Eye (tissue), 1 donor: ENCODE measurements around the gene KRT31.
"Not testable (repeated sequence)": the region's sequence is repeated elsewhere in the genome, so short reads cannot be mapped to it uniquely, and the experiment has no call there.

Experiments used
- DNase-seq: peaks from one replicate; pipeline ENCODE4 v3.0.0-alpha.2; 2015

The KRT31 gene

GRCh38 chr17:41417127-41417526, 19.7 kb upstream of the KRT31 start:
- no peak for DNase-seq

- DNase-seq, result peak; percentile 25
Observed at GRCh38 chr17:41416479-41416878, 19.1 kb upstream of the KRT31 start.

GRCh38 chr17:41415833-41416335, 18.5 kb upstream of the KRT31 start:
- peak; percentile 61 for DNase-seq

- DNase-seq, result peak; percentile 37
Observed at GRCh38 chr17:41415411-41415810, 18.0 kb upstream of the KRT31 start.

GRCh38 chr17:41413982-41414381, 16.6 kb upstream of the KRT31 start:
- DNase-seq, result no peak

GRCh38 chr17:41413353-41413957, 16.0 kb upstream of the KRT31 start:
- no peak for DNase-seq

DNA sequence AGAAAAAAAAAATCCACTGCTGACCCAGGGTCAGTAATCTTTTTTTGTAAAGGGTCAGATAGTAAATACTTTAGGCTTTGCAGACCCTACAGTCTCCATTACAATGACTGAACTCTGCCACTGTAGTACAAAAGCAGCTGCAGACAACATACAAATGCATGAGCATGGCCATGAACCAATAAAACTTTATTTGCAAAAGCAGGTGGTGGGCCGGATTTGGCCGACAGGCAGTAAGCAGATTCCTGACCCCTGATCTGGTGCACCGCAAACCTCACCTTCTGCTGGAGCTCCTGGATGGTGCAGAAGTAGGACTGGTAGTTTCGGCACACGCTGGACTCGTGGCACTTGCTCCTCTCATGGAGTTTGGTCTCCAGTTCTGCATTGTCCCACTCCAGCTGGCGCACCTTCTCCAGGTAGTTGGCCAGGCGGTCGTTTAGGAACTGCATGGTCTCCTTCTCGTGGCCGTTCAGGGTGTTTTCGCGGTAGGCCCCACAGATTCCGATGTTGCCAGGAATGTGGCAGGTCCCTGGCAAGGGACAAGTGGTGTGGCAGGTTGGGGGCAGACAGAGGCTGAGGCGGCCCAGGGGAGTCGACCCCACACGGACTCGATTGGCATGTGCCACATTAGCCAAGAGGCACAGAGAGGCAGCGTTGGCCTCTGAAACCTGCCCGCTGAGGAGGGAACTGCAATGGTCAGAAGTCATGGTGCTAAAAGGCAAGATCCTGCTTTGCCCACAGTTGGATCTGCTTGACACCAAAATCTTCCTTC, 13.8 kb upstream of the KRT31 start:
- no peak for DNase-seq

- DNase-seq, result no peak
Observed at GRCh38 chr17:41407226-41407625, 9.8 kb upstream of the KRT31 start.

- no peak for DNase-seq
Observed at GRCh38 chr17:41406205-41406604, 8.8 kb upstream of the KRT31 start.

- DNase-seq, result peak; percentile 42
Observed at GRCh38 chr17:41404024-41404671, 6.7 kb upstream of the KRT31 start.

DNA sequence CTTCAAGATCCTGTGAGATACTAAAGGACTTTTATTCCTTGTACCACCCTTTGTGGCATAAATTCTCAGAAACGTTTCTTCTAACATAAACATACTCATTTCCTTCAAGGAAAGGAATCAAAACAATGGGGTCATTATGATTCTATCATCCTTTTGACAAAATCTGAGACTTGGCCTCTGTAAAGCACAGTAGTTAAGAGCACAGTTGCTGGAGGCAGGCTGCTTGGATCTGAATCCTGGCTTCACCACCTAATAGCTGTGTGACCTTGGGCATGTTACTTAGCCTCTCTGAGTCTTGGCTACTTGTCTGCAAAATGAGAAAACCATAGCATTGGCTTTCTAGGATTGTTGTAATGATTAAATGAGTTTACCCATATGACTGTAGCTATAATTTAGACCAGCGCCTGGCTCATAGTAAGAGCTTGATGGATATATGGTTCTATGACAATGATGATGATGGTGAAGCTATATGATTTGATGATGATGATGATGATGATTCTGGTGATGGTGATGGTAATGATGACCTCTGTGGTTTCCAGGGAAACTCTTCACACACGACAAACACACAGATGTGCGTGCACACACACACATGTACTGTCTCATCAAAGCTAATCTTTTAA, 6.1 kb upstream of the KRT31 start:
- DNase-seq, result no peak

DNA sequence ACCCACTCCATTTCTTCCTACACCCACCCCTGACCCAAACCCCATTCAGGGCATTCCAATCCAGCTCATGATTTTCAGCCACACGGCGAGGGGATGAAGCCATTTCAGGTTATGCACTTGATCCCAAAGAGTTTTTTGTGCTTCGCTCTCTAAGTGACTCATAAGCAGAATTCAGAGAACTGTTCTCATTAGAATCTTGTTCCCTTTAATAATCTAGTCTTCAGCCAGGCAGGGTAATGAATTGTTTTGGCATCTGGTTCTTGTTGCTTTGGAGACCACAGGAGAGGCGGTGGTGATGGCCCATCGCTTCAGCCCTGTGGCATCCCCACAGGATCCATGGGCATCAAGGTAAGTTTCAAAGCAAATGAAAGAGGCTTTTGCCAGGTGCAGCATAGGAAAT, 4.8 kb upstream of the KRT31 start:
- DNase-seq, result no peak

GRCh38 chr17:41396340-41396739, 1.1 kb downstream of the KRT31 start:
- no peak for DNase-seq

DNA sequence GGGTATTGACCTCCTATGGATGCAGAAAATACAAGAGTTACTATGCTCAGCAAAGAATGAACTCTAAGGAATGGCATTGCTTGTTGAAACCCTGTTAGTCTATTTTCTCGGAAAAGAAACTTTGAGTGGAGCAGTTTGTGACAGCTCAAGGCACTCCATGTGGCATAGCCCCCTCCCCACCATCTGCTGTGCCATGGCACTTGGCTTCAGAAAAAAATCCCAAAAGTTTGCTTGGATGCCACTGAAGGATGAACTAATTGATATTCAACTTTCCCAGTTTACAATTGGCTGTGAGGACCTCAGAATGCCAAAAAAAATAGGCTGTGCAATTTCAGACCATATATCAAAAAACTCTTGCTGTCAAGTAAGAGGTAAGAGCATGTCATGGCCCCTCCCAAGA, 1.8 kb downstream of the KRT31 start:
- no peak for DNase-seq

DNA sequence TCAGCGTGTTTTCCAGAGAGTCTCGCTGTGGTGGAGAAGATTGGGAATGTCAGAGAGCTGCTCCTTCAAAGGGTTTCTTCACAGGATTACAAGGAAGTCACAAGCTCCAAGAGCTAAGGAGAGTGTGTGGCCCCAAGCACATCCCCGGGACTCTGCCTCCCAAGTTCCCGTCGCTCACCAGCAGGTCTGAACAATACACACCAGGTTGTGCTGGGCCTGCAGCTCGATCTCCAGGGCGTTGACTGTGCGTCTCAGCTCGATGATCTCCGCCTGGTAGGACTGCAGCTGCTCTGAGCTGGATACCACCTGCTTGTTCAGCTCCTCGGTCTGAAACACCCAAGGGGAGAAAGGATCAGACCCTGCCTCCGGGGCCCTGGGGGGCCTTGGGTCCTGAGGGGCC, 2.4 kb downstream of the KRT31 start:
- not testable (repeated sequence) for DNase-seq

DNA sequence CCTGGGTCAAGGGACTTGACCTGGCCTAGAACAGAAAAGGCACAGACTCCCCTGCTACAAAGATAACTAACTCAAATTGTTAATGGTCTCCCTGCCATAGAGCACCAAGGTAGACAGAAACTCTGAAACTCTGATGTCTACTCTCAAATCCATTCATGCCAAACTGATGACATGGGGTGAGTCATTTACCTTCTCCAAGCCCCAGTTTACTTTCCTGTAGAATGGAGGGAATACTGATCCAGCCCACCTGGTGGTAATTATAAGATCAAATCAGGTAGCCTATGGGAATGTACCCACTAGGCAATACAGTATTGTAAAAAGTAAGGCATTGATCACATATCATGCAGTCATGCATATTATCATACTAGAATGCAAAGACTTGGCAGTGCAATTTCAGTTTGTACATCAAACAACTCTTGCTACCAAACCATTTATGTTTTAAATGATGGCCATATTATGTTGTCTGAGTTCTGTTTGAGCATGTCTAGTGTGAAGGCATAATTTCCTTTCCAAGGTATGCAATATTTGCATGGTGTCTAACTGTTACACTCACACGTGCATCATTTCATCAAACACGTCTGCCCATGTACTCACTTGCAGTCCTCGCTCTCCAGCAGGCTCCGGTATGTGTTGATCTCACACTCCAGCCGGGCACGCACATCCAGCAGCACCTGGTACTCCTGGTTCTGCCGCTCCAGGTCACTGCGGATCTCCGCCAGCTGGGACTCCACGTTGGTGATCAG, 3.0 kb downstream of the KRT31 start:
- DNase-seq, result no peak

DNA sequence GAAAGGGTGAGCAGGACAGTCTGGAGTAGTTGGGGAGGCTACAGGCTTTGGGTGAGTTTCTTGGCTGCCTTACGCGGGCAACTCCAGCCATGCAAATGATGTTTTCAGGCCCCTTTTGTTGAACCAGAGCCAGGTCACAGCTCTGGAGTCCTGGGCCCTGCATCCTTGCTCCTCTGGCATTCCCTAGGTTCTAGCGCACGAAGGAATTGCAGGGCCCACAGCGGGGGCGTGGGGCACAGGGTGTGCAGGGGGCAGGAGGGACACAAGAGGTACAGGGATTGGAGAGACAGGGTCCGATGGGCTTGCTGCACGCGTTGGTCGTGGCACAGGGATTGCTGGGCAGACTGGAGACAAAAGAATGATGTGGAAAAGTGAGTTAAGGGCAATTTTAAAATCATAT, 3.6 kb downstream of the KRT31 start:
- no peak for DNase-seq

GRCh38 chr17:41393294-41393693, 4.1 kb downstream of the KRT31 start:
- no peak for DNase-seq

- DNase-seq, result no peak
Observed at GRCh38 chr17:41392278-41392677, 5.1 kb downstream of the KRT31 start.

GRCh38 chr17:41391535-41391934, 5.9 kb downstream of the KRT31 start:
- no peak for DNase-seq

- no peak for DNase-seq
Observed at GRCh38 chr17:41390411-41390938, 6.9 kb downstream of the KRT31 start.

DNA sequence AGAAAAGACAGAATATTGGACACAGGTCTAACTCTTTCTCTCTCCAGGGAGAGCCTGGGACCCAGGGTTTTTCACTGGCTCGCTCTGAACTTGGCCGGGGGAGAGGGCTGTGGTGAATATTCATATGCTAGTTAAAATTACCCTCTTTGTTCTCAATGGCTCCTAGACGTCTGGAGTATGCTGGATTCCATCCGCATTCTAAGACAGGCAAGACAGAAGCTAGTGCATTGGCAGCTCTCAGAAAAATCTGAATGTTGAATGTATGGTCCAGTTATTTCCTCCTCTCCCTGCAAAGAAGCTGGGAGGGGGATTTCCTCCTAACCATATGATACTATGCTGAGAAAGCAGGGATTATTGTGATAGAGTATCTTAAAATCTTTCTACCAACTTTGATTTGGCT, 9.7 kb downstream of the KRT31 start:
- no peak for DNase-seq

- no peak for DNase-seq
Observed at GRCh38 chr17:41386227-41386626, 11.2 kb downstream of the KRT31 start.
